Fibroblast of villous mesenchyme (primary cell): ENCODE data around the gene PTPRN2. TPM values are rescaled to one million over a fixed set of nuclear protein-coding genes. Genes with fewer than 3 reads are reported as not detected.
"Not testable (repeated sequence)": the region's sequence is repeated elsewhere in the genome, so short reads cannot be mapped to it uniquely, and the experiment has no call there.

Experiments
- DNase-seq: peaks from one replicate; pipeline ENCODE4 v3.0.0-alpha.2; 2010; ENCODE audit warnings: low read depth
- H3K4me3 ChIP-seq: 2 replicates; pipeline ENCODE4 v1.5.1; 2011; ENCODE audit warnings: low read depth, mild to moderate bottlenecking, low read length
- CTCF ChIP-seq: IDR thresholded peaks from 2 replicates; pipeline ENCODE4 v1.5.1; 2012; ENCODE audit warnings: low read depth, mild to moderate bottlenecking, low read length; ENCODE audit not compliant: insufficient read depth
- total RNA-seq: library from RNA; depleted of rRNA; stranded (reverse); fragments of >200 nt; gene quantifications from 2 replicates; pipeline ENCODE4 v1.2.3, GENCODE V29; 2012

The PTPRN2 gene
- total RNA-seq, 1 donor, result not detected

GRCh38 chr7:157737151-157738065, 850.2 kb downstream of the PTPRN2 start:
- no peak overlapping the region for H3K4me3 ChIP-seq
- TF ChIP-seq CTCF, result no peak

GRCh38 chr7:157736341-157736740, 851.3 kb downstream of the PTPRN2 start:
- no peak for DNase-seq
- TF ChIP-seq CTCF, result no peak
- no peak overlapping the region for H3K4me3 ChIP-seq

More at GRCh38 chr7:157737151-157738065, 850.2 kb downstream of the PTPRN2 start:
- no peak for DNase-seq

GRCh38 chr7:157735826-157736225, 851.8 kb downstream of the PTPRN2 start:
- H3K4me3 ChIP-seq, result no peak overlapping the region
- no peak for TF ChIP-seq CTCF
- no peak for DNase-seq

GRCh38 chr7:157734676-157735640, 852.7 kb downstream of the PTPRN2 start:
- no peak for DNase-seq
- no peak overlapping the region for H3K4me3 ChIP-seq
- no peak for TF ChIP-seq CTCF

- DNase-seq, H3K4me3 ChIP-seq: not testable (repeated sequence)
Observed at GRCh38 chr7:157733760-157734395, 853.7 kb downstream of the PTPRN2 start.

- no peak overlapping the region for H3K4me3 ChIP-seq
- DNase-seq, result no peak
- TF ChIP-seq CTCF, result no peak
Observed at GRCh38 chr7:157731126-157731525, 856.5 kb downstream of the PTPRN2 start.

GRCh38 chr7:157730614-157731013, 857.0 kb downstream of the PTPRN2 start:
- DNase-seq, result no peak
- TF ChIP-seq CTCF, result no peak

More at GRCh38 chr7:157730614-157731013, 857.0 kb downstream of the PTPRN2 start:
- H3K4me3 ChIP-seq, result no peak overlapping the region
